Neural progenitor cell (in vitro differentiated cells): ENCODE measurements around the gene CAPRIN1.

Experiments used
- CTCF ChIP-seq: fragments of 200-600 bp; sonication (generic); IDR thresholded peaks from 2 replicates; pipeline ENCODE4 v1.5.1; 2017; ENCODE audit warnings: antibody characterized with exemption, mild to moderate bottlenecking
- EZH2 ChIP-seq: fragments of 200-600 bp; sonication (generic); IDR thresholded peaks from 2 replicates; pipeline ENCODE4 v1.6.1; 2017; ENCODE audit warnings: antibody characterized with exemption, mild to moderate bottlenecking, moderate library complexity
- EZH2phosphoT487 ChIP-seq: fragments of 200-600 bp; sonication (generic); IDR thresholded peaks from 2 replicates; pipeline ENCODE4 v1.6.1; 2017; ENCODE audit warnings: antibody characterized with exemption

GRCh38 chr11:34075178-34075820, 23.8 kb downstream of the CAPRIN1 start:
- TF ChIP-seq CTCF (no peak), EZH2 (no peak), EZH2phosphoT487 (no peak)
